Testis (tissue), 3 donors: ENCODE results near the gene VPS25. TPM values are rescaled to one million over a fixed set of nuclear protein-coding genes. Genes with fewer than 3 reads are reported as not detected.
A peak's percentile ranks its signal among the peaks of the same experiment; 100 is the strongest.

Experiments
- DNase-seq: peaks from one replicate; pipeline ENCODE4 v3.0.0-alpha.2; 2019
- H3K27ac ChIP-seq, 2 donors: fragments of 200-600 bp; sonication (generic); one replicate each; pipeline ENCODE4 v1.5.1; 2019
- H3K27me3 ChIP-seq: fragments of 200-600 bp; sonication (generic); one replicate; pipeline ENCODE4 v1.5.1; 2019
- H3K36me3 ChIP-seq: fragments of 200-600 bp; sonication (generic); one replicate; pipeline ENCODE4 v1.5.1; 2017; ENCODE audit warnings: low read depth; ENCODE audit errors: missing control alignments
- H3K4me1 ChIP-seq: fragments of 200-600 bp; sonication (generic); one replicate; pipeline ENCODE4 v1.5.1; 2019
- H3K4me3 ChIP-seq, 2 donors: fragments of 200-600 bp; sonication (generic); one replicate each; pipeline ENCODE4 v1.5.1; 2017 to 2019
- H3K9me3 ChIP-seq: fragments of 200-600 bp; sonication (generic); one replicate; pipeline ENCODE4 v1.5.1; 2017
- POLR2A ChIP-seq: fragments of 450-650 bp; IDR thresholded peaks from one replicate; pipeline ENCODE4 v1.6.1; 2017; ENCODE audit warnings: antibody characterized with exemption, mild to moderate bottlenecking, moderate library complexity
- WGBS, 2 donors: methylation state at CpG; one replicate each; pipeline ENCODE4 v1.1.5; 2018; 5-methylcytosine and 5-hydroxymethylcytosine counted together
- intact Hi-C: fragments of 100-400 bp; cut with DNase I; formaldehyde crosslinking; loops from one replicate; pipeline ENCODE4 v1.15.1; 2023; ENCODE audit warnings: low total_unique reads
- microRNA-seq, 2 donors: library from miRNA; unstranded; fragments of <30 nt; microRNA quantifications; one replicate each; pipeline ENCODE4, GENCODE V29; 2016; ENCODE audit warnings: borderline number of aligned reads in 2 of 2, borderline replicate concordance in 1 of 2
- polyA plus RNA-seq: library from polyadenylated mRNA; stranded (reverse); fragments of 350-450 nt; fragmentation: Illumina TruSeq; extraction: RNeasy Lipid Tissue Mini Kit (QIAGEN cat#74804); gene quantifications from one replicate; pipeline ENCODE4 v1.2.3, GENCODE V29; 2014; ENCODE audit warnings: low read depth, low replicate concordance; ENCODE audit not compliant: insufficient read depth
- small RNA-seq, 2 donors: library from RNA; depleted of rRNA; stranded (forward); fragments of <200 nt; gene quantifications; one replicate each; pipeline ENCODE3, GENCODE V24; 2016
- total RNA-seq, 2 donors: library from RNA; depleted of rRNA; stranded (reverse); fragments of >200 nt; gene quantifications; one replicate each; pipeline ENCODE4 v1.2.3, GENCODE V29; 2016
- TF ChIP-seq, protein P1 (sequence below), 3 experiments: fragments of 450-650 bp in 2 of 3; fragments of 200-600 bp in 1 of 3; sonication (generic) in 1 of 3; IDR thresholded peaks; one replicate each; pipeline ENCODE4 v1.5.1; 2016 to 2019; ENCODE audit warnings: antibody characterized with exemption in 3 of 3, mild to moderate bottlenecking in 2 of 3, moderate library complexity in 1 of 3

VPS25 gene
- total and polyA plus RNA-seq, 3 donors from 2014 or later: 48.3 to 64.1 (median 51.8) TPM

DNA sequence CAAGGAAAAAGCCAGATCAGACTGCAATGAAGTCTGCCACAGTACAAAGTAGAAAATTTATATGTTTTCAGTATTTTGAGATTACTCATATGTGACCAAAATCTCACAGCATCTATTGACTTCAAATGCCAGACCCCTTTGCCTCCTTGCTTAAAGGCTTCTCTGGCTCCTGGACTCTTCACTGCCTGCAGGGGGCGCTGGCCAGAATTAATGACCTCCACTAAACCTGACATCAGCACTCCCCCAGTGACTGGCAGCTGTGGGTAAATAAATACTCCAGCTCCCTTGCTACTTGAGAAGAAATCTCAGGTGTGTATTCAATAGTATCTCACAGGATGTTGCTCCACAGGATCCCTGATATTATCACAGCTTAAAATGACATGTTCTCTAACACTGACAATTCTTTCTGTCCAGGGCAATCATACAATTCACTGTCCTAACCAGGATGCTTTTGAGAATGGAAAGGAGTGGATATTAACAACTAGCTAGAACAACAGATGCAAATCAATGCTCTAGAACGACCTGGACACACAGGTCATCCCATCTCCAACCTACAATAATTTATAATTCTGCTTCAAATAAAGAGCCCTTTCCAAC, 46.8 kb downstream of the VPS25 start:
- H3K27ac ChIP-seq: no peak overlapping the region
- H3K9me3 ChIP-seq: no peaks in the 10 kb centered on the region
- no peak overlapping the region for H3K4me3 ChIP-seq
- intact Hi-C loops: loop anchor here (10.0 kb wide), 1 partner anchor 95 kb away; no protein-coding TSS in a partner anchor
- DNase-seq: peak; percentile 68
- no peaks in the 10 kb centered on the region for H3K36me3 ChIP-seq
- no peaks in the 10 kb centered on the region for H3K27me3 ChIP-seq
- WGBS, 2 donors: 36 to 47% methylated on average over 2 of the region's 2 CpGs
- TF ChIP-seq, protein P1, sequence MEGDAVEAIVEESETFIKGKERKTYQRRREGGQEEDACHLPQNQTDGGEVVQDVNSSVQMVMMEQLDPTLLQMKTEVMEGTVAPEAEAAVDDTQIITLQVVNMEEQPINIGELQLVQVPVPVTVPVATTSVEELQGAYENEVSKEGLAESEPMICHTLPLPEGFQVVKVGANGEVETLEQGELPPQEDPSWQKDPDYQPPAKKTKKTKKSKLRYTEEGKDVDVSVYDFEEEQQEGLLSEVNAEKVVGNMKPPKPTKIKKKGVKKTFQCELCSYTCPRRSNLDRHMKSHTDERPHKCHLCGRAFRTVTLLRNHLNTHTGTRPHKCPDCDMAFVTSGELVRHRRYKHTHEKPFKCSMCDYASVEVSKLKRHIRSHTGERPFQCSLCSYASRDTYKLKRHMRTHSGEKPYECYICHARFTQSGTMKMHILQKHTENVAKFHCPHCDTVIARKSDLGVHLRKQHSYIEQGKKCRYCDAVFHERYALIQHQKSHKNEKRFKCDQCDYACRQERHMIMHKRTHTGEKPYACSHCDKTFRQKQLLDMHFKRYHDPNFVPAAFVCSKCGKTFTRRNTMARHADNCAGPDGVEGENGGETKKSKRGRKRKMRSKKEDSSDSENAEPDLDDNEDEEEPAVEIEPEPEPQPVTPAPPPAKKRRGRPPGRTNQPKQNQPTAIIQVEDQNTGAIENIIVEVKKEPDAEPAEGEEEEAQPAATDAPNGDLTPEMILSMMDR (IDR thresholded peaks at IDR 0.05): peak in 2 of 3 experiments; percentile 43 to 60
- no peak for TF ChIP-seq POLR2A
- peaks cover 7% of the 10 kb centered on the region for H3K4me1 ChIP-seq

DNA sequence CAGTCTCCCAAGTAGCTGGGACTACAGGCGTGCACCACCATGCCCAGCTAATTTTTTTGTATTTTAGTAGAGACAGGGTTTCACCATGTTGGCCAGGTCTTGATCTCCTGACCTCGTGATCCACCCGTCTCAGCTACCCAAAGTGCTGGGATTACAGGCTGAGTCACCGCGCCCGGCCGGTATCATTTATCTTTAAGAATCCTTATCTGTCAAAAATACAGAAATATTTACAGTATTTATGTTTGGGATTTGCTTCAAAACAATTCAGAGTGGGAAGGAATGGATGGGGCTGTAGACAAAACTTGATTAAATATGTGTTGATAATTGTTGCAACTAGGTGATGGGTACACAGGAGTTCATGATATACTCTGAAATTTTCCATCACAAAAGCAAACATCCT, 47.9 kb downstream of the VPS25 start:
- 94 to 95% methylated on average over 7 of the region's 7 CpGs for WGBS, 2 donors
- H3K4me1 ChIP-seq: peaks cover 7% of the 10 kb centered on the region
- no peak for TF ChIP-seq POLR2A
- TF ChIP-seq, protein P1 (IDR thresholded peaks at IDR 0.05): no peak
- DNase-seq: no peak
- no peaks in the 10 kb centered on the region for H3K9me3 ChIP-seq
- H3K36me3 ChIP-seq: no peaks in the 10 kb centered on the region
- H3K4me3 ChIP-seq: no peak overlapping the region
- intact Hi-C loops: loop anchor here (10.0 kb wide), 1 partner anchor 96 kb away; no protein-coding TSS in a partner anchor
- no peak overlapping the region for H3K27ac ChIP-seq
- no peaks in the 10 kb centered on the region for H3K27me3 ChIP-seq

DNA sequence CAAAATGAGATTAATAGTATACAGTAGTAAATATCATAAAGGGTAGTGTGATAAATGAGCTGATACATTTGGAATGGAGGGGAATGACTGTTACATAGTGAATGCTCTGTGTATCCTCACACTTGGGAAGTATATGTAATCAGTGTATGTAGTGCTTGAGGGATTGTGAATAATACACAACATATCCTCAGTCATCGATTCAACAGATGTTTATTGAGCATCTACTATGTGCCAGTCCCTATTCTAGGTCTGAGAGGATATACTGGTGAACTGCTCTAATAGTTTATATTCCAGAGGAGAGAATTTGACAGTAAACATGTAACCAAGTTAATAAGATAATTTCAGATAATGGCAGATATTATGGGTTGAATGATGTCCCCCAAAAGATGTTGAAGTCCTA, 54.2 kb downstream of the VPS25 start:
- Histone ChIP-seq H3K36me3 (no peaks in the 10 kb centered on the region), H3K9me3 (no peaks in the 10 kb centered on the region), H3K4me3 (no peak overlapping the region), H3K27ac (no peak overlapping the region), H3K4me1 (peaks cover 7% of the 10 kb centered on the region), H3K27me3 (no peaks in the 10 kb centered on the region)
- no peak for TF ChIP-seq POLR2A
- TF ChIP-seq, protein P1 (IDR thresholded peaks at IDR 0.05): no peak
- intact Hi-C loops: loop anchor here (10.0 kb wide), 1 partner anchor 103 kb away; no protein-coding TSS in a partner anchor
- 82 to 96% methylated on average over 1 of the region's 1 CpG for WGBS, 2 donors
- DNase-seq: no peak

Small RNA genes lying within 50 kb of the gene (microRNA-seq; reads per million reads assigned to microRNA genes)
- 0 reads per million in 2 donors for gene MIR6781

Small RNA genes lying within 50 kb of the gene (small RNA-seq; reads per million reads assigned to genes)
- 0 to 0.28 reads per million in 2 donors for gene HMGN2P15
- gene MIR6781: 0 reads per million in 2 donors

Other genes with a start within 250 kb of the VPS25 start
- 10 to 100 TPM; 37.6 to 40.6 TPM for gene NAGLU, start 237.2 kb upstream of the VPS25 start, total RNA-seq
- 18.9 TPM for gene NAGLU, start 237.2 kb upstream of the VPS25 start, polyA plus RNA-seq
- 10 to 100 TPM; 13.8 to 14.4 TPM for gene HSD17B1, start 220.5 kb upstream of the VPS25 start, total RNA-seq
- gene HSD17B1, start 220.5 kb upstream of the VPS25 start, polyA plus RNA-seq: 7.1 TPM
- 10 to 100 TPM; 52.8 to 68.5 TPM for gene COASY, start 211.3 kb upstream of the VPS25 start, total RNA-seq
- 103 TPM for gene COASY, start 211.3 kb upstream of the VPS25 start, polyA plus RNA-seq
- gene MLX, start 206.3 kb upstream of the VPS25 start, total RNA-seq: 10 to 100 TPM; 27.6 to 38.6 TPM
- gene MLX, start 206.3 kb upstream of the VPS25 start, polyA plus RNA-seq: 26.7 TPM
- 10 to 100 TPM; 17.2 to 27.2 TPM for gene PSMC3IP, start 195.7 kb upstream of the VPS25 start, total RNA-seq
- gene PSMC3IP, start 195.7 kb upstream of the VPS25 start, polyA plus RNA-seq: 45.3 TPM
- 100 to 1,000 TPM; 140 to 154 TPM for gene RETREG3, start 164.1 kb upstream of the VPS25 start, total RNA-seq
- 62.3 TPM for gene RETREG3, start 164.1 kb upstream of the VPS25 start, polyA plus RNA-seq
- gene TUBG1, start 163.8 kb upstream of the VPS25 start, total RNA-seq: 100 to 1,000 TPM; 209 to 265 TPM
- 411 TPM for gene TUBG1, start 163.8 kb upstream of the VPS25 start, polyA plus RNA-seq
- gene TUBG2, start 114.2 kb upstream of the VPS25 start, total RNA-seq: 10 to 100 TPM; 50.4 to 57.5 TPM
- 30.6 TPM for gene TUBG2, start 114.2 kb upstream of the VPS25 start, polyA plus RNA-seq
- gene PLEKHH3, start 96.5 kb upstream of the VPS25 start, total RNA-seq: 10 to 100 TPM; 65.8 to 67.3 TPM
- 42.8 TPM for gene PLEKHH3, start 96.5 kb upstream of the VPS25 start, polyA plus RNA-seq
- 10 to 100 TPM in 1 of 2 donors, 1 to 10 TPM in 1; 9.8 to 14.3 TPM for gene CCR10, start 91.6 kb upstream of the VPS25 start, total RNA-seq
- gene CCR10, start 91.6 kb upstream of the VPS25 start, polyA plus RNA-seq: 2.9 TPM
- 10 to 100 TPM in 1 of 2 donors, 1 to 10 TPM in 1; 9.0 to 10.3 TPM for gene CNTNAP1, start 90.9 kb upstream of the VPS25 start, total RNA-seq
- gene CNTNAP1, start 90.9 kb upstream of the VPS25 start, polyA plus RNA-seq: 6.0 TPM
- 10 to 100 TPM; 53.7 to 59.4 TPM for gene EZH1, start 28.4 kb upstream of the VPS25 start, total RNA-seq
- gene EZH1, start 28.4 kb upstream of the VPS25 start, polyA plus RNA-seq: 28.1 TPM
- 10 to 100 TPM in 1 of 2 donors, 1 to 10 TPM in 1; 6.9 to 14.6 TPM for gene RAMP2, start 12.2 kb upstream of the VPS25 start, total RNA-seq
- gene RAMP2, start 12.2 kb upstream of the VPS25 start, polyA plus RNA-seq: 38.2 TPM
- 1 to 10 TPM; 1.4 to 2.3 TPM for gene WNK4, start 7.2 kb downstream of the VPS25 start, total RNA-seq
- 2.8 TPM for gene WNK4, start 7.2 kb downstream of the VPS25 start, polyA plus RNA-seq
- 10 to 100 TPM; 43.0 to 49.2 TPM for gene COA3, start 25.3 kb downstream of the VPS25 start, total RNA-seq
- 52.7 TPM for gene COA3, start 25.3 kb downstream of the VPS25 start, polyA plus RNA-seq
- 10 to 100 TPM; 21.2 to 49.1 TPM for gene CNTD1, start 25.4 kb downstream of the VPS25 start, total RNA-seq
- gene CNTD1, start 25.4 kb downstream of the VPS25 start, polyA plus RNA-seq: 114 TPM
- 100 to 1,000 TPM; 100 to 111 TPM for gene BECN1, start 50.8 kb downstream of the VPS25 start, total RNA-seq
- gene BECN1, start 50.8 kb downstream of the VPS25 start, polyA plus RNA-seq: 74.2 TPM
- 10 to 100 TPM; 79.7 to 92.1 TPM for gene PSME3, start 59.9 kb downstream of the VPS25 start, total RNA-seq
- gene PSME3, start 59.9 kb downstream of the VPS25 start, polyA plus RNA-seq: 135 TPM
- gene AOC2, start 71.1 kb downstream of the VPS25 start, total RNA-seq: 10 to 100 TPM; 10.3 to 14.6 TPM
- gene AOC2, start 71.1 kb downstream of the VPS25 start, polyA plus RNA-seq: 5.7 TPM
- gene AOC3, start 77.8 kb downstream of the VPS25 start, total RNA-seq: 10 to 100 TPM; 14.3 to 14.8 TPM
- 46.4 TPM for gene AOC3, start 77.8 kb downstream of the VPS25 start, polyA plus RNA-seq
- under 1 TPM in 1 of 2 donors, not detected in 1; 0.06 TPM for gene G6PC1, start 127.3 kb downstream of the VPS25 start, total RNA-seq
- gene G6PC1, start 127.3 kb downstream of the VPS25 start, polyA plus RNA-seq: 0.26 TPM
- gene AARSD1, start 191.0 kb downstream of the VPS25 start, total RNA-seq: 10 to 100 TPM; 62.0 to 84.3 TPM
- gene AARSD1, start 191.0 kb downstream of the VPS25 start, polyA plus RNA-seq: 184 TPM
- gene PTGES3L, start 206.6 kb downstream of the VPS25 start, total RNA-seq: 1 to 10 TPM; 2.8 to 5.2 TPM
- 5.5 TPM for gene PTGES3L, start 206.6 kb downstream of the VPS25 start, polyA plus RNA-seq
- gene RUNDC1, start 207.1 kb downstream of the VPS25 start, total RNA-seq: 10 to 100 TPM; 18.5 to 20.2 TPM
- 17.5 TPM for gene RUNDC1, start 207.1 kb downstream of the VPS25 start, polyA plus RNA-seq
- 100 to 1,000 TPM; 457 to 634 TPM for gene RPL27, start 225.0 kb downstream of the VPS25 start, total RNA-seq
- gene RPL27, start 225.0 kb downstream of the VPS25 start, polyA plus RNA-seq: 1,036 TPM
- gene IFI35, start 233.3 kb downstream of the VPS25 start, total RNA-seq: 10 to 100 TPM in 1 of 2 donors, 1 to 10 TPM in 1; 8.0 to 12.7 TPM
- gene IFI35, start 233.3 kb downstream of the VPS25 start, polyA plus RNA-seq: 15.0 TPM
- gene VAT1, start 248.9 kb downstream of the VPS25 start, total RNA-seq: 100 to 1,000 TPM; 201 to 277 TPM
- gene VAT1, start 248.9 kb downstream of the VPS25 start, polyA plus RNA-seq: 204 TPM